Nephron (organoid): Measurements from ENCODE around the gene MMP13.

ENCODE experiments used
- H3K27ac Mint-ChIP-seq, 3 experiments: 2 replicates each; pipeline ENCODE4 v1.8.0; 2020; ENCODE audit warnings: mixed read lengths in 3 of 3, mild to moderate bottlenecking in 2 of 3, moderate library complexity in 1 of 3
- H3K27me3 Mint-ChIP-seq: 2 replicates; pipeline ENCODE4 v1.8.0; 2021; ENCODE audit warnings: low read depth, mild to moderate bottlenecking, moderate library complexity, mixed read lengths
- H3K36me3 Mint-ChIP-seq: 2 replicates; pipeline ENCODE4 v1.8.0; 2020; ENCODE audit warnings: low read depth, mixed read lengths
- H3K4me1 Mint-ChIP-seq: 2 replicates; pipeline ENCODE4 v1.8.0; 2020; ENCODE audit warnings: mixed read lengths
- H3K4me3 Mint-ChIP-seq, 3 experiments: 2 replicates each; pipeline ENCODE4 v1.8.0; 2020; ENCODE audit warnings: mild to moderate bottlenecking in 3 of 3, mixed read lengths in 3 of 3, moderate library complexity in 2 of 3
- H3K9me3 Mint-ChIP-seq: 2 replicates; pipeline ENCODE4 v1.8.0; 2020; ENCODE audit warnings: mixed read lengths
- TF ChIP-seq, protein P1 (sequence below), 3 experiments: fragments of 200-600 bp; sonication (generic); IDR thresholded peaks; one replicate each; pipeline ENCODE4 v1.5.0; 2021; ENCODE audit warnings: antibody characterized with exemption in 3 of 3; ENCODE audit not compliant: unreplicated experiment in 3 of 3

Gene MMP13

DNA sequence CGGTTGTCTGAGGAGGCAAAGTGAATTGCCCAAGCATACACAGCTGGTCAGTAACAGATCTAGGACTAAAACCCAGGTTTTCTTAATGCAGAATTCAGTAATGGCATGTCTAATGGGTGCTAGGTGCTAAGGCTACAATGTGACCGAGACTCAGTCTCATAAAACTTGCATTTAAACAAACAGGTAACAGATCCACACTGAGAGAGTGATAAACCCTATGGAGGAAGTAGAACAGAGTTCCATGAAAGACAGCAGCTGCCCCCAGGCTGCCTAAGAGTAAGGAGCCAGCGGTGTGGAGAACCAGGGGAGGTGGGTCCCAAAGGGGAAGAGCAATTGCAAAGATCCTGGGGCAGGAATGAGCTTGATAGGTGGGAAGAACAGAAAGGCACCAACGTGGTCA lies 27.3 kb downstream of the MMP13 start:
- Mint-ChIP-seq H3K9me3 (no peaks in the 10 kb centered on the region), H3K36me3 (no peaks in the 10 kb centered on the region), H3K4me3 (no peak overlapping the region), H3K4me1 (no peaks in the 10 kb centered on the region), H3K27me3 (no peaks in the 10 kb centered on the region), H3K27ac (no peak overlapping the region)
- TF ChIP-seq, protein P1, sequence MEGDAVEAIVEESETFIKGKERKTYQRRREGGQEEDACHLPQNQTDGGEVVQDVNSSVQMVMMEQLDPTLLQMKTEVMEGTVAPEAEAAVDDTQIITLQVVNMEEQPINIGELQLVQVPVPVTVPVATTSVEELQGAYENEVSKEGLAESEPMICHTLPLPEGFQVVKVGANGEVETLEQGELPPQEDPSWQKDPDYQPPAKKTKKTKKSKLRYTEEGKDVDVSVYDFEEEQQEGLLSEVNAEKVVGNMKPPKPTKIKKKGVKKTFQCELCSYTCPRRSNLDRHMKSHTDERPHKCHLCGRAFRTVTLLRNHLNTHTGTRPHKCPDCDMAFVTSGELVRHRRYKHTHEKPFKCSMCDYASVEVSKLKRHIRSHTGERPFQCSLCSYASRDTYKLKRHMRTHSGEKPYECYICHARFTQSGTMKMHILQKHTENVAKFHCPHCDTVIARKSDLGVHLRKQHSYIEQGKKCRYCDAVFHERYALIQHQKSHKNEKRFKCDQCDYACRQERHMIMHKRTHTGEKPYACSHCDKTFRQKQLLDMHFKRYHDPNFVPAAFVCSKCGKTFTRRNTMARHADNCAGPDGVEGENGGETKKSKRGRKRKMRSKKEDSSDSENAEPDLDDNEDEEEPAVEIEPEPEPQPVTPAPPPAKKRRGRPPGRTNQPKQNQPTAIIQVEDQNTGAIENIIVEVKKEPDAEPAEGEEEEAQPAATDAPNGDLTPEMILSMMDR (IDR thresholded peaks at IDR 0.05; ENCODE audit: unreplicated experiment in 3 of 3): no peak

DNA sequence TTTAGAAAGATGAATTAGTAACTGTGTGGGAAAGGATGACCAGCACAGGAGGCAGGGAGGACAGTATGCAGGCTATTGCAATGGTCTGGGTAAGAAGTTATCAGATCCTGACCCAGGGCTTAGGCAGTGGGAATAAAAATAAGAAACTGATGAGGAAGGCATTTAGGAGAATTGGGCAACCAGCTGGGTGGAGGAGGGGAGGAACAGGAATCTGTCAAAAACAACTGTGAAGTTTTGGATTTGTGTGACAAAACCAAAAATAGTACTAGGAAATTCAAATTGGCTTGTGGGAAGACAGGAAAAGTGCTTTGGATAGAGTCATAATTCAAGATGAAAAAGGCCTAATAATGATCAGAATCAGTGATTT lies 27.9 kb downstream of the MMP13 start:
- TF ChIP-seq, protein P1 (IDR thresholded peaks at IDR 0.05; ENCODE audit: unreplicated experiment in 3 of 3): no peak
- no peak overlapping the region for H3K27ac Mint-ChIP-seq

DNA sequence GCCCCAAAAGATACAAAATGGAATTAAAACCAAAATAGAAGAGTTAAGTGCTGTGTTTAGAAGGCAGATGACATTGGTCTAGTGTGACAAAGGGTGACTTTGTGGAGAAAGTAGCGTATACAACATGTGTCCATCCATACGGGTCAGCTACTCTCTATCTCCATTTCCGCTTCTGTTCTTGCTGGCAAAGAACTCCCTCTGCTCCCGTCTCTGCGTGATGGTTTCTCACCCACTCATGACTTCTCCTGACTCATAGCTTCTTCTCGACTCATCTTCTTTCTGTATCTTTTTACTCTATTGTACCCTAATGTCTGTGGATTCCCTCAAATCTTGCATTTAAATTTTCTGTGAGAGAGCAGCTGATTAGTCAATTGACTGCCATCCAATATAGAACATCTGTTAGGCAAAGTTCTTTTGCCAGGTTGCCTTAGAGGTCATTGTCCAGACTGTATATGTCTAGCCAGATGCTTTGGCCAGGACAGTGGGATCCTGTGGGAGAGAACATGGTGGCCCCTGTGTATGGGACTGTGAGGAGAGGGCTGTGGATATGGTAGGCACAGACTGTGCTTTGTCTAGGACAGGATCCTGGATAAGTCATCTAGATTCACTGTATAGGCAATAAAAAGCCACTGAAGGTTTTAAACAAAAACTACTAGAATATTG lies 28.4 kb downstream of the MMP13 start:
- Mint-ChIP-seq H3K9me3 (no peaks in the 10 kb centered on the region), H3K4me3 (no peak overlapping the region), H3K27me3 (no peaks in the 10 kb centered on the region), H3K4me1 (no peaks in the 10 kb centered on the region), H3K27ac (no peak overlapping the region), H3K36me3 (no peaks in the 10 kb centered on the region)
- TF ChIP-seq, protein P1 (IDR thresholded peaks at IDR 0.05; ENCODE audit: unreplicated experiment in 3 of 3): no peak

More for the DNA sequence above, 27.9 kb downstream of the MMP13 start:
- Mint-ChIP-seq H3K4me3 (no peak overlapping the region), H3K4me1 (no peaks in the 10 kb centered on the region), H3K27me3 (no peaks in the 10 kb centered on the region), H3K36me3 (no peaks in the 10 kb centered on the region), H3K9me3 (no peaks in the 10 kb centered on the region)

DNA sequence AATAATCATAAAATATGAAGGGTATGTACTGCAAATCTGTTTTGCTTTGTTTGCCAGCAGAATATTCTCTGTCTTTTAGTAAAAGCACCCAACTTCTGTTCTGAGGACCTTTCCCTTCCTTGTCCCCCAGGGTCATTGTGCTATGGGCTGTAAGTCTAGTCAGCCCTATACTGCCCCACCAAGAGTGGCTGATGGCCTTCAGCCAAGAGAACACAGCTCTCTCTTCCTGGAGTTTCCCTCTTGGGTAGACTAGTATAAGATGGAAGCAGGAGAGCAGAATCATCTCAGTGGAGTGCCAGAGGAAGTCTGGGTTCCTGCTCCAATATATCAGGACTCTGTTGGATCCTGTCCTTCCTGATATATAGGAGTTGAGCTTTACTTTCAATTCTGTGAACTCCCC lies 29.0 kb downstream of the MMP13 start:
- TF ChIP-seq, protein P1 (IDR thresholded peaks at IDR 0.05; ENCODE audit: unreplicated experiment in 3 of 3): no peak
- Mint-ChIP-seq H3K27ac (no peak overlapping the region), H3K4me3 (no peak overlapping the region), H3K36me3 (no peaks in the 10 kb centered on the region), H3K9me3 (no peaks in the 10 kb centered on the region), H3K4me1 (no peaks in the 10 kb centered on the region), H3K27me3 (no peaks in the 10 kb centered on the region)

DNA sequence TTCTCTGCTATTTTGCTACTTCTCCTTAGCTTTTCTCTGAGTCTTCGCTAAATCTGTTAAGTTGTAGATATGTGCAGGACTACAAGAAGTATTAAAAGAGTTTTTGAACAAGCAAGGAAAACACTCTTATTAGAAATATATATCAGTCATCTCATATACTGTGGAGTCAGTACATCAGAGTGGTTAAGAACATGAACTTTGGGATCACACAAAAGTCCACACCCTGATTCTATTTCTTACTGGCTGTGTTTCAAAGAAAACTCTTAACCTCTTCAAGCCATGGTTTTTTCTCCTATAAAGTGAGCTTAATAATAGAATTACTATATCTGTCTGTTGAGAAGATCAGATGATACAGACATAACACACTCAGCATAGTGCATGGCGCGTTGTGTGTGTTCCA lies 29.5 kb downstream of the MMP13 start:
- H3K4me3 Mint-ChIP-seq: no peak overlapping the region
- H3K27me3 Mint-ChIP-seq: no peaks in the 10 kb centered on the region
- H3K9me3 Mint-ChIP-seq: no peaks in the 10 kb centered on the region
- no peaks in the 10 kb centered on the region for H3K36me3 Mint-ChIP-seq
- peak overlapping the region in 1 of 3 experiments; percentile 13 for H3K27ac Mint-ChIP-seq
- H3K4me1 Mint-ChIP-seq: no peaks in the 10 kb centered on the region
- TF ChIP-seq, protein P1 (IDR thresholded peaks at IDR 0.05; ENCODE audit: unreplicated experiment in 3 of 3): no peak

DNA sequence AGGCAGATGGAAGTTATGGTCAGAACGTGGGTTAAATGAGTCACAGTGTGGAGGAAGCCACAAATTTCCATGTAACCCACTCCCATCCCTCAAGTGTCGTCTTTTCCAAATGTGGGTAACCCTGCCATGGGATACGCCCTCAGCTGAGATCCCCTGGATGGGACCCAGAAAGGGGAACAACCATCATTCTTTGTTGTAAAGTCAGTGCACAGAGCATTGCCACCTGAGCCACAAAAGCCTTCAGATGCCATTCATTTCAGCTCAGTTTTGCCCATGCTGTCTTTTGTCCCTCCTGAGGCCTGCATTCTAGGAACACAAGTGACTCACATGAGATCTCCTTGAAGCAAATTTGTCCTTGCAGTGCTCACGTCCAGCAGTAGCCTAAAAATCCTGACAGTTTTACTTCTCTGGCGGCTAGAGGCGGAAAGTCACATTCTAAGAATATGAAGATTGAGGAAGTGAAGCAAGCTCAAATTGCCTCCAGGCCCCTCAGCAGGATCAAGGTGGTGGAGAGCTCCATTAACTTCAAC lies 30.6 kb downstream of the MMP13 start:
- peaks cover 3% of the 10 kb centered on the region for H3K27me3 Mint-ChIP-seq
- H3K27ac Mint-ChIP-seq: peak overlapping the region in 1 of 3 experiments; percentile 77
- no peaks in the 10 kb centered on the region for H3K4me1 Mint-ChIP-seq
- H3K9me3 Mint-ChIP-seq: no peaks in the 10 kb centered on the region
- no peaks in the 10 kb centered on the region for H3K36me3 Mint-ChIP-seq
- TF ChIP-seq, protein P1 (IDR thresholded peaks at IDR 0.05; ENCODE audit: unreplicated experiment in 3 of 3): no peak
- no peak overlapping the region for H3K4me3 Mint-ChIP-seq
